PC-9 (cell line): ENCODE measurements around the gene AMY1C.

Experiments
- EZH2 ChIP-seq: fragments of 200-600 bp; sonication (generic); IDR thresholded peaks from 2 replicates; pipeline ENCODE4 v1.8.0; 2017; ENCODE audit warnings: antibody characterized with exemption, low read depth
- TF ChIP-seq, protein P1 (sequence below): fragments of 200-600 bp; sonication (generic); conservative IDR thresholded peaks from 2 replicates; pipeline ENCODE4 v1.6.1; 2017; ENCODE audit warnings: mixed run types, antibody characterized with exemption, mild to moderate bottlenecking, moderate library complexity

DNA sequence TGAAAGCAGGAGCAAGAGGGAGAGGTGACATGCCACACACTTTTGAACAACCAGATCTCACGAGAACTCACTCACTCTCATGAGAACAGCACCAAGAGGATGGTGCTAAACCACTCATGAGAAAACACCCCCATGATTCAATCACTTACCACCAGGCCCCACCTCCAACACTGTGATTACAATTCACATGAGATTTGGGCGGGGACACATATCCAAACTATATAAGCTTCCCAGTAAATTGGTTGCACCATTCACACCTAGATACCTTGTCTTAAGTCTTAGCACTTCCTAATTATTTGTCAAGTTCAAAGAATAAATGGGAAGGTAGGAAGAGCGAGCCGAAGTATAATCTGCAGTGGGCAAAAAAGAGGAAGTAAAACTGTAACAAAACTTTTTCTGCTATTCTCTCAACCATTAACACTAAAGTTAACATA is 34.3 kb downstream of the AMY1C start:
- TF ChIP-seq, protein P1, sequence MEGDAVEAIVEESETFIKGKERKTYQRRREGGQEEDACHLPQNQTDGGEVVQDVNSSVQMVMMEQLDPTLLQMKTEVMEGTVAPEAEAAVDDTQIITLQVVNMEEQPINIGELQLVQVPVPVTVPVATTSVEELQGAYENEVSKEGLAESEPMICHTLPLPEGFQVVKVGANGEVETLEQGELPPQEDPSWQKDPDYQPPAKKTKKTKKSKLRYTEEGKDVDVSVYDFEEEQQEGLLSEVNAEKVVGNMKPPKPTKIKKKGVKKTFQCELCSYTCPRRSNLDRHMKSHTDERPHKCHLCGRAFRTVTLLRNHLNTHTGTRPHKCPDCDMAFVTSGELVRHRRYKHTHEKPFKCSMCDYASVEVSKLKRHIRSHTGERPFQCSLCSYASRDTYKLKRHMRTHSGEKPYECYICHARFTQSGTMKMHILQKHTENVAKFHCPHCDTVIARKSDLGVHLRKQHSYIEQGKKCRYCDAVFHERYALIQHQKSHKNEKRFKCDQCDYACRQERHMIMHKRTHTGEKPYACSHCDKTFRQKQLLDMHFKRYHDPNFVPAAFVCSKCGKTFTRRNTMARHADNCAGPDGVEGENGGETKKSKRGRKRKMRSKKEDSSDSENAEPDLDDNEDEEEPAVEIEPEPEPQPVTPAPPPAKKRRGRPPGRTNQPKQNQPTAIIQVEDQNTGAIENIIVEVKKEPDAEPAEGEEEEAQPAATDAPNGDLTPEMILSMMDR, result no peak
- TF ChIP-seq EZH2, result no peak
